Measurements from ENCODE around the gene MRTFA.
"Not testable (repeated sequence)": the region's sequence is repeated elsewhere in the genome, so short reads cannot be mapped to it uniquely, and the experiment has no call there.

Gene MRTFA

GRCh38 chr22:40593460-40594273, 42.9 kb downstream of the MRTFA start:
- no peak for DNase-seq

GRCh38 chr22:40592352-40593113, 44.0 kb downstream of the MRTFA start:
- DNase-seq: no peak

DNA sequence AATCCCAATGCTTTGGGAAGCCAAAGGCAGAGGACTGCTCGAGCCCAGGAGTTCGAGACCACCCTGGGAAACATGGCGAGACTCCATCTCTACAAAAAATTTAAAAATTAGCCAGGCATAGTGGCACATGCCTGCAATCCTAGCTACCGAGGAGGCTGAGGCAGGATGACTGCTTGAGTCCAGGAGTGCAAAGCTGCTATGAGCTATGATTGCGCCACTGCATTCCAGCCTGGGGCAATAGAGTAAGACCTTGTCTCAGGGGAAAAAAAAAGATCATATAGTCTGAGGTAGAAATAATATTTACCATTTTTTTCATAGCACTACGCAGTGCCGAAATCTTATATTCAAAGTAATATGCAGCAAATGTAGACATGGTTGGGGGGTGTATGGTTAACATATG, 47.8 kb downstream of the MRTFA start:
- no peak for DNase-seq

DNA sequence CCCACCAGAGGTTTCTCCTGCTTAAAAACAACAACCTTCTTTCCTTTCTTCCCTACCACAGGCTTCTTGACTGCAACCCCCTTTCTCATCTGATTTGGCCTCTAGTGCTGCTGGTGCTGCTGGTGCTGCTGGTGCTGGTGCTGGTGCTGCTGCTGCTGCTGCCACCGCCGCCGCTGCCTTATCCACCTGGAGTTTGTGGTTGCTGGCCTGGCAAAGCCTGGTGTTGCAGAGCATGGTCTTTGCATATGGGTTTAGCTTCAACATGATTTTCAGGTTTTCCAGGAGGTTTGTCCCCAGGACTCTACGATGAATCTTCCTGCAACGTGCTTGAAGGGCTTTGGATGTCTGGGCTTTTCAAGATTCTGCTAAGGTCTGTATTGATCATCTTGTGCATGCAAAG, 49.7 kb downstream of the MRTFA start:
- no peak for DNase-seq

DNA sequence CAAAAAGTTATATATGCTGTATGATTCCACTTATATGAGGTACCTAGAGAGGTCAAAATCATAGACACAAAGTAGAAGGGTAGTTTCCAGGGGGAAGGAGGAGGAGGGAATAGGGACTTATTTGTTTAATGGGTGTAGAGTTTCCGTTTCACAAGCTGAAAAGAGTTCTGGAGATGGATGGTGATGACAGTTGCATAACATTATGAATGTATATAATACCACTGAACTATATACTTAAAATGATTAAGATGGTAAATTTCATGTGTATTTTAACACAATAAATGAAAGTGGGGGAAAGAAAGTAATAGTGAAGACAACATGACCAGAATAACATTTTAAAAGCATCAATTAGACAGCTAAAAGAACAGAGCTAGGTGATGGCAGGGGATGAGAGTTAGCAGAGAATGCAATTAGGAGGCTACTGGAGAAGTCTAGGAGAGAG, 51.2 kb downstream of the MRTFA start:
- DNase-seq: no peak

- not testable (repeated sequence) for DNase-seq
Observed at GRCh38 chr22:40584766-40585165, 51.8 kb downstream of the MRTFA start.

DNA sequence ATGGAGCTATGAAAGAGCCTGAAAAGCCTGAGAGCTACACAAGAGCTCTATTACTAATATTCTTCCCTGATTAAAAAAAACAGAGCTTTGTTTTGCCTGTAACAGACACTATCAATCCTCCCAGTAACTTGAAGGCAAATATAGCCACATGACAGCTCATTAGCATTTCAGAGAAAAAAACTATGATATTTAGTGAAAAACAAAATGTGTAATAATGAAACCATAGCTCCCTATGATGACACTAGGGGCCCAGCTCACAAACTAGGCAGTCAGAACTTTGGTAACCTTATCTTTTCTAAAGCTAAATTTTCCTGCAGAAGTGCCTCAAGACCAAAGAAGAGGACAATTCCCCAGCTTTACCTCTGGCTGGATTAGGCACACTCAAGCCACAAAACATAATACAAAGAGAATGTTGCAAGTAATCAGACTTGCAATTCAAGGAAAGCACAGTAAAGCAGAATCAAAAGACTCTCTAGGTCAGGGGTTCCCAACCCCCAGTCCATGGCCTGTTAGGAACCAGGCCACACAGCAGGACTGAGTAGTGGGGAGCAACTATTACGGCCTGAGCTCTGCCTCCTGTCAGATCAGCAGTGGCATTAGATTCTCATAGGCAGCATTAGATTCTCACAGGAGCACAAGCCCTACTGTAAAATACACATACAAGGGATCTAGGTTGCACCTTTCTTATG, 53.3 kb downstream of the MRTFA start:
- DNase-seq: no peak

DNA sequence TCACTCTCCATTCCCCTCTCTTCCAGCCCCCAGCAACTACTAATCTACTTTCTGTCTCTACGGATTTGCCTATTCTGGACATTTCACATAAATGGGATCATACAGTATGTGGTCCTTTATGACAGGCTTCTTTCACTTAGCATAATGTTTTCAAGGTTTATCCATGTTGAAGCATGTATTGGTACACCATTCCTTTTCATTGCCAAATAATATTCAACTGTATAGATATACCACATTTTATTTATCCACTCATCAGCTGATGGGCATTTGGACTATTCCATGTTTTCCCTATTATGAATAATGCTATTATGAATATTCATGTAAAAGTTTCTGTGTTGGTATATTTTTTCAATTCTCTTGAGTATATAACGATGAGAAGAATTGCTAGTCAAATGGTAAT, 54.5 kb downstream of the MRTFA start:
- DNase-seq: no peak

DNA sequence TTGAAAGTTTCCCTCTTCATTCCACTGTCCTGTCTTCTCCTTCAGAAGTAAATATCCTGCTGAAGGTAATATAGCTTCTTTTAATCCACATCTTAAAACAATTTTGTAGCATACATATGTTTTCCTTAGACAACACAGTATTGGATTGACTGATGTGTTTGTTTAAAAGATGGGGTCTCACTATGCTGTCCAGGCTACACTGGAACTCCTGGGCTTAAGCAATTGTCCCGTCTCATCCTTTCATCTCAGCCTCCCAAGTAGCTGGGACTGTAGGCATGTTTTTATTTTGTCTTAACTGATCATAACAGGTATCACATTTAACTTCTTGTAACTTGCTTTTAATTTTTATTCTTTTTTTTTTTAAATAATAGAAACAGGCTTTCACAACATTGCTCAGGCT, 55.9 kb downstream of the MRTFA start:
- DNase-seq: no peak

- DNase-seq: no peak
Observed at GRCh38 chr22:40578171-40578570, 58.3 kb downstream of the MRTFA start.

GRCh38 chr22:40572976-40573375, 63.5 kb downstream of the MRTFA start:
- DNase-seq: no peak

DNA sequence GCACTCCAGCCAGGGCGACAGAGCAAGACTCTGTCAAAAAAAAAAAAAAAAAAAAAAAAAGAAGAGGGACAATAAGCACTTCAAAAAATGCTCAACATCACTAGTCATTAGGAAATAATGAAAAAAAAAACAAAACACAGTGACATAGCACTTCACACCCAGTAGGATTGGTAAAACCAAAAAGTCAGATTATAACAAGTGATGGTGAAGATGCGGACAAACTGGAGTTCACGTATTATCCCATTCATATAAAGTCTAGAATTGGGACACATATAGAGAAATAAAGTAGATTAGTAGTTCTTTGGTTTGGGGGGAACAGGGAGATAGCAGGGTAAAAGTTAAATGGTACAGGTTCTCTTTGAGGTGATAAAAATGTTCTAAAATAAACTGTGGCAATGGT, 64.6 kb downstream of the MRTFA start:
- no peak for DNase-seq

GRCh38 chr22:40567626-40568328, 68.7 kb downstream of the MRTFA start:
- no peak for DNase-seq

GRCh38 chr22:40567106-40567505, 69.4 kb downstream of the MRTFA start:
- no peak for DNase-seq

DNA sequence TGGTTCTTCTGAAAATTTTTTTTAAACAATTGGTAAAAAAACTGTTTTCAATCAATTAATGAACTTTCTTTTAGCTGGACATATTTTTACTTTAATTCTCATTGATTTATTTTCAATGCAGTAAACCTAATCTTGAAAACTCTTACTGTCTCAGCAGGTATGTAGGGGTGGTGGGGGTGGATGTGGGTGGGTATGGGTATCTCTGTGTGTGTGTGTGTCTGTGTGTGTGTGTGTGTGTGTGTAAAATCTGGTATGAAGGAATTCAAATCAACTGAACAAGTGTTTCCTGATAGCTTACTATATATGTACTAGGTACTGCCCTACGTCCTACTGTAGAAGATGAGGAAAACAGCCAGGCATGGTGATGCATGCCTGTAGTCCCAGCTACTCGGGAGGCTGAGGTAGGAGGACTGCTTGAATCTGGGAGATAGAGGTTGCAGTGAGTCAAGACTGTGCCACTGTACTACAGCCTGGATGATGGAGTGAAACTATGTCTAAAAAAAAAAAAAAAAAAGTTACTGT, 75.5 kb downstream of the MRTFA start:
- DNase-seq: no peak

DNA sequence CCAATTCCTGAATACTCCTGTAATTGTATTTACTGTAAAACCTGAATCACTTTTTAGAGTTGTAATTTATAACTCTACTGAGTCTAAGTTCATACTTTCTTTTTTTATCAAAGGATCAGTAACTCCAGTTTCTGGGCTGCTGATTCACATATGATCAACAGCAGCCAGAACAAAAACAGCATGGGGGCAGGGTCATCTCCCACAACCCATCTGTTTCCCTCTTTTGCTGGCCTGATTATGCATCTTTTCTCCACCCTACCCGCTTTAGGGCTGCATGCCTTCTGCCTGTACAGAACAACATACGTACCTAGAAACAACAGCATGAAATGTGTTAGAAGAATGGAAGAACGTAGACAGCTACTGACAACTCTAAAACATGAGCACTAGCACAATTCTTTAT, 76.0 kb downstream of the MRTFA start:
- DNase-seq: no peak

DNA sequence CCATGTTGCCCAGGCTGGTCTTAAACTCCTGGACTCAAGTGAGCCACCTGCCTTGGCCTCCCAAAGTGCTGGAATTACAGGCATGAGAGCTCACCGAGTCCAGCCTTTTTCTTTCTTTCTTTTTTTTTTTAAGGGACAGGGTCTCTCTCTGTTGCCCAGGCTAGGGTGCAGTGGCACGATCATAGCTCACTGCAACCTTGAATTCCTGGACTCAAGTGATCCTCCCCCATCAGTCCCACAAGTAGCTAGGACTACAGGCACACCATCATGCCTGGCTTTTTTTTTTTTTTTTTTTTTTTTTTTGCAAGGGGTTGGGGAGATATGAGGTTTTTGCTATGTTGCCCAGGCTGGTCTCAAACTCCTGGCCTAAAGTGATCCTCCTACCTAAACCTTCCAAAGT, 78.5 kb downstream of the MRTFA start:
- no peak for DNase-seq

DNA sequence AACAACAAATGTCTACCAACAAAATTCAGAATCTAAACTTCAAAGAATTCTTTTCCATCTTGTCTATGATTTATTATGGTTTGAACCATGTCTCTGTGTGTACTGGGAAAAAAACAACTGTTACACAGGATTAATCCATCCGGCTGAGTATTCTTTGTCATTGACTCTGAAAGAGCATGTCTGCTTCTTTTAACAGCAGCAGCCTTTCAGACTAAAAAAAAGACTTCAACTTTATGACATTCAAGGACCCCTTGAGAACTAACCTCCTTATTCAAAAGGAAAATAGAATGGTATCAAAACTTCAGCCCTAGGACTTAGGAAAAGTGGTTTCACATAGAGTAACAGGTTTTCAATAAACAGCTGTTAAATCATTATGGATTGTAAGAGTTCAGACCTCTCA, 79.9 kb downstream of the MRTFA start:
- no peak for DNase-seq

DNA sequence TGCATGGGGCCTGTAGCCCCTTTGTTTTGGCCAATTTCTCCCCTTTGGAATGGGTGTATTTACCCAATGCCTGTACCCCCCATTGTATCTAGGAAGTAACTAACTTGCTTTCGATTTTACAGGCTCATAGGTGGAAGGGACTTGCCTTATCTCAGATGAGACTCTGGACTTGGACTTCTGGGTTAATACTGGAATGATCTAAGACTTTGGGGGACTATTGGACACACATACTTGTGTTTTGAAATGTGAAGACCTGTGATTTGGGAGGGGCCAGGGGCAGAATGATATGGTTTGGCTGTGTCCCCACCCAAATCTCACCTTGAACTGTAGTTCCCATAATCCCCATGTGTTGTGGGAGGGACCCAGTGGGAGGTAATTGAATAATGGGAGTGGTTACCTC, 82.5 kb downstream of the MRTFA start:
- not testable (repeated sequence) for DNase-seq

DNA sequence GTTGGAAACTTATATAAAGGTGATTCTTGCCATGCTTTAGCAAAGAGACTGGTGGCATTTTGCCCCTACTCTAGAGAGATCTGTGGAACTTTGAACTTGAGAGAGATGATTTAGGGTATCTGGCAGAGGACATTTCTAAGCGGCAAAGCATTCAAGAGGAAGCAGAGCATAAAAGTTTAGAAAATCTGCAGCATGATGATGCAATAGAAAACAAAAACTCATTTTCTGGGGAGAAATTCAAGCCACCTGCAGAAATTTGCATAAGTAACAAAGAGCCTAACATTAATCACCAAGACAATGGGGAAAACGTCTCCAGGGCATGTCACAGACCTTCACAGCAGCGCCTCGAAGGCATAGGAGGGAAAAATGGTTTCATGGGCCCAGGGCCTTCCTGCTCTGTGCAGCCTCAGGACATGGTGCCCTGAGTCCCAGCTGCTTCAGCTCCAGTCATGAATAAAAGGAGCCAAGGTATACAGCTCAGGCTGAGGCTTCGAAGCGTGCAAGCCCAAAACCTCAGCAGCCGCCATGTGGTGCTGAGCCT, 83.4 kb downstream of the MRTFA start:
- DNase-seq: no peak

DNA sequence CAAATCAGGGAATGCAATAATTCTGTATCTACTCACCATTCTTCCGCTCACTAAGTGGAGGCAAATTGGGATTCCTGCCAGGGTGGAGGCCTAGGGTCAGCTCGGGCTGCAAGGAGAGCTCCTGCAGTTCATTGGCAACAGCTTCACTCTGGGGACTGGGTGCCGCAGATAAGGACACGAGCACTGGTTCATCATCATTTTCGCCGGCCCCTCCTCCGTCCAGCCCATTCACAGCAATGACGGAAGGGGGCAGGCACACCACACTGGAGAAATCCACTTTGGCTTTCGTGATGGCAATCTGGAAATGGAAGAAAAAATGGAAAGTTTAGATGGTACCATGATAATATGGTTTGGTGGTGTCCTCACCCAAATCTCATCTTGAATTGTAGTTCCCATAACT, 84.4 kb downstream of the MRTFA start:
- no peak for DNase-seq

GRCh38 chr22:40547729-40548143, 88.8 kb downstream of the MRTFA start:
- no peak for DNase-seq

- no peak for DNase-seq
Observed at GRCh38 chr22:40544758-40545157, 91.8 kb downstream of the MRTFA start.
